ENCODE results near the gene GRIFIN. TPM values are rescaled to one million over a fixed set of nuclear protein-coding genes. Genes with fewer than 3 reads are reported as not detected.

The GRIFIN gene
- total RNA-seq, result not detected in 2 replicates

GRCh38 chr7:2476298-2476697 lies at the start of gene GRIFIN:
Gene GRIFIN, minus strand, starts transcription at chr7:2476398. Its CDS starts 15 bp downstream, at chr7:2476383.
- TF ChIP-seq CTCF (IDR thresholded peaks at IDR 0.05; ENCODE audit: insufficient read depth, low read depth, low read length), result no peak
- DNase-seq (ENCODE audit: low read depth), result no peak

GRCh38 chr7:2524808-2525657 lies 48.8 kb upstream of the GRIFIN start:
- no peak overlapping the region for H3K4me3 ChIP-seq (ENCODE audit: low read depth, low read length)
- DNase-seq (ENCODE audit: low read depth), result no peak
- no peak for TF ChIP-seq CTCF (IDR thresholded peaks at IDR 0.05; ENCODE audit: insufficient read depth, low read depth, low read length)

More at GRCh38 chr7:2476298-2476697, at the start of gene GRIFIN:
- no peak within 1 kb of the TSS for H3K4me3 ChIP-seq (ENCODE audit: low read depth, low read length)

- no peak overlapping the region for H3K4me3 ChIP-seq (ENCODE audit: low read depth, low read length)
- DNase-seq (ENCODE audit: low read depth), result peak; percentile 39
- no peak for TF ChIP-seq CTCF (IDR thresholded peaks at IDR 0.05; ENCODE audit: insufficient read depth, low read depth, low read length)
These were observed 48.0 kb upstream of the GRIFIN start for GRCh38 chr7:2523941-2524807.

- no peak for TF ChIP-seq CTCF (IDR thresholded peaks at IDR 0.05; ENCODE audit: insufficient read depth, low read depth, low read length)
- no peak for DNase-seq (ENCODE audit: low read depth)
- H3K4me3 ChIP-seq (ENCODE audit: low read depth, low read length), result no peak overlapping the region
These were observed 47.3 kb upstream of the GRIFIN start for GRCh38 chr7:2523461-2523936.

- peak; percentile 45 for DNase-seq (ENCODE audit: low read depth)
- no peak for TF ChIP-seq CTCF (IDR thresholded peaks at IDR 0.05; ENCODE audit: insufficient read depth, low read depth, low read length)
- no peak overlapping the region for H3K4me3 ChIP-seq (ENCODE audit: low read depth, low read length)
These were observed 46.7 kb upstream of the GRIFIN start for GRCh38 chr7:2522780-2523433.

GRCh38 chr7:2521952-2522591 lies 45.9 kb upstream of the GRIFIN start:
- no peak for DNase-seq (ENCODE audit: low read depth)
- no peak for TF ChIP-seq CTCF (IDR thresholded peaks at IDR 0.05; ENCODE audit: insufficient read depth, low read depth, low read length)
- H3K4me3 ChIP-seq (ENCODE audit: low read depth, low read length), result no peak overlapping the region
